Measurements from ENCODE around the gene AUTS2.

DNA sequence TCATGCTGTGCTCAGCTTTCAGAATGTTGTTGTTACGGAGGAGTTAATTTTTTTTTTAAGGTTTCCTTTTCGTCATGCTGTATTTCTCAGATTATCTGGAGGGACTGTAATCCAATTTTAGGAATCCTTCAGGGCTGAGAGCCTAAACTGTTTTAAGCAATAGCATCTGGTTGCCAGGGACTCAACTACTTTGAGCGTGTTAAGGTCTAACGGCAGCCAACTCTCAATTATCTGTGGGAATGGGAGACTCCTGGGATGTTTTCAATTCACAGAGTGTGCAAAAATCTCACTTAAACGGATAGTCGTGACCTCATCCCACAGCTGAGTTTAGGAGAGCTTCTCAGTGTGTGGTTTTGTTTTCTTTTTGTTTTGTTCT lies 291.7 kb downstream of the AUTS2 start:
- TF ChIP-seq CTCF (IDR thresholded peaks at IDR 0.05; ENCODE audit: poor library complexity, severe bottlenecking) (no peak), EP300 (conservative IDR thresholded peaks at IDR 0.05; ENCODE audit: poor library complexity, severe bottlenecking) (no peak)
